ENCODE measurements around the gene SLAMF8. TPM values are rescaled to one million over a fixed set of nuclear protein-coding genes. Genes with fewer than 3 reads are reported as not detected.

Gene SLAMF8
- total RNA-seq, 6 experiments from 2014 or later, result 0.09 to 0.99 (median 0.40) TPM

DNA sequence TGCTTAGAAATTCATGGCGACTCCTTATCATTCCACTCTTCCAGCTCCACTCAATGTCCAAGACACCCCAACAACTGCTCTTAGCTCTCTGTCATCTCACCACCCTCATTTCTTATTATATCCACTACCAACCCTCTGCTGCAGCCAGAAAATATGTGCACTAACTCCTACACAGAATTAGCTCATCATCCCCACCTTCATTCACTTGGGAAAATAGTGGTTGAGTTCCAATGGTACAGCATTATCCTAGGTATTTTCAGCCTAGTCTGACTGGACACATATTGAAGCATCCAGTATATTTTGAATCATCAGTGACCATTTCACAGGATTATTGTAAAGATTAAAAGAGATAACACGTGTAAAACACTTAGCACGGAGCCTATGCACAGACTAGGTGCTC lies 52.5 kb downstream of the SLAMF8 start:
- TF ChIP-seq, protein P1, sequence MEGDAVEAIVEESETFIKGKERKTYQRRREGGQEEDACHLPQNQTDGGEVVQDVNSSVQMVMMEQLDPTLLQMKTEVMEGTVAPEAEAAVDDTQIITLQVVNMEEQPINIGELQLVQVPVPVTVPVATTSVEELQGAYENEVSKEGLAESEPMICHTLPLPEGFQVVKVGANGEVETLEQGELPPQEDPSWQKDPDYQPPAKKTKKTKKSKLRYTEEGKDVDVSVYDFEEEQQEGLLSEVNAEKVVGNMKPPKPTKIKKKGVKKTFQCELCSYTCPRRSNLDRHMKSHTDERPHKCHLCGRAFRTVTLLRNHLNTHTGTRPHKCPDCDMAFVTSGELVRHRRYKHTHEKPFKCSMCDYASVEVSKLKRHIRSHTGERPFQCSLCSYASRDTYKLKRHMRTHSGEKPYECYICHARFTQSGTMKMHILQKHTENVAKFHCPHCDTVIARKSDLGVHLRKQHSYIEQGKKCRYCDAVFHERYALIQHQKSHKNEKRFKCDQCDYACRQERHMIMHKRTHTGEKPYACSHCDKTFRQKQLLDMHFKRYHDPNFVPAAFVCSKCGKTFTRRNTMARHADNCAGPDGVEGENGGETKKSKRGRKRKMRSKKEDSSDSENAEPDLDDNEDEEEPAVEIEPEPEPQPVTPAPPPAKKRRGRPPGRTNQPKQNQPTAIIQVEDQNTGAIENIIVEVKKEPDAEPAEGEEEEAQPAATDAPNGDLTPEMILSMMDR (IDR thresholded peaks at IDR 0.05), result no peak
- H3K4me3 Mint-ChIP-seq, result no peak overlapping the region
- H3K27me3 Mint-ChIP-seq (ENCODE audit: insufficient read depth), result no peaks in the 10 kb centered on the region
- H3K36me3 Mint-ChIP-seq (ENCODE audit: low read depth), result peaks cover 13% of the 10 kb centered on the region
- H3K9me3 Mint-ChIP-seq, result no peaks in the 10 kb centered on the region
- H3K4me1 Mint-ChIP-seq (ENCODE audit: low read depth), result no peaks in the 10 kb centered on the region
- H3K27ac Mint-ChIP-seq, result no peak overlapping the region
- no peak for DNase-seq

DNA sequence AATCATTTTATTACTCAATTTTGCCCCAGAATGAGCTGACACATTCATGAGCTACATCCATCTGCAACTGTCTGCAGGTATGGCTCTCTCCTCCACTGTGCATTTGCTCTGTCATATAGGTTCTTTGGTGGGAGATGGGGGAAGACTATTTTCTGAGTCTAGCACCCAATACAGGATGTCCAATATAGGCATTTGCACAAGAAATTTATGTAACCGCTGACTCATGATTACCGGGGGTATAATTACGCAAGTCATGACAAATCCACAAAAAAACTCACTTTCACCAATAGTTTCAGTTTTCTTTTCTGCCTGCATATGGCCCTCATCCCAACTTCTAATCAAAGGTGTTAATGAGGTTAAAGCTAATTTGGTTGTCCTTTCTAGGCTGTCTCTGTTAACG lies 53.3 kb downstream of the SLAMF8 start:
- TF ChIP-seq, protein P1 (IDR thresholded peaks at IDR 0.05), result no peak
- peak; percentile 71 for DNase-seq
- Mint-ChIP-seq H3K27me3 (ENCODE audit: insufficient read depth) (no peaks in the 10 kb centered on the region), H3K27ac (no peak overlapping the region), H3K9me3 (no peaks in the 10 kb centered on the region), H3K36me3 (ENCODE audit: low read depth) (peaks cover 21% of the 10 kb centered on the region), H3K4me1 (ENCODE audit: low read depth) (no peaks in the 10 kb centered on the region), H3K4me3 (no peak overlapping the region)

DNA sequence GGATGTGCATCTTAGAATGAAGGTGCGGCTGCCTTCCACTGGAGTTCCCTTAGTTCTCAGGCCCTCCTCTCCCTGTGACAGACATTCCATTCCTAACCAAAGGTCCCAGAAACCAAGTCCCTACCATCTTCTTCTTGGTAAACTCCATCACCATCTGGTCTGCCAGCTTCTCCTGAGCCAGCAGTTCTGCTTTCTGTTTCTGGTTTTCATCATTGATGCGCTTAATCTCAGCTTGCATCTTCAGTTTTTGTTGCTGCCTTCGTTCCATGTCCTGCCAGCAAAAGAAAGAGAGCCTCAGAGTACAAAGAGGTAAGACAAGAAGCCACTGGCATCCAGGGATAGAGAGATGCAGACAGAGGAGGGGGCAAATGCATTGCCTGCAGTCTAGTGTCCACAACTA lies 53.8 kb downstream of the SLAMF8 start:
- Mint-ChIP-seq H3K4me3 (no peak overlapping the region), H3K27ac (no peak overlapping the region), H3K4me1 (ENCODE audit: low read depth) (no peaks in the 10 kb centered on the region), H3K27me3 (ENCODE audit: insufficient read depth) (no peaks in the 10 kb centered on the region), H3K9me3 (no peaks in the 10 kb centered on the region), H3K36me3 (ENCODE audit: low read depth) (peaks cover 21% of the 10 kb centered on the region)
- no peak for DNase-seq
- TF ChIP-seq, protein P1 (IDR thresholded peaks at IDR 0.05), result no peak

DNA sequence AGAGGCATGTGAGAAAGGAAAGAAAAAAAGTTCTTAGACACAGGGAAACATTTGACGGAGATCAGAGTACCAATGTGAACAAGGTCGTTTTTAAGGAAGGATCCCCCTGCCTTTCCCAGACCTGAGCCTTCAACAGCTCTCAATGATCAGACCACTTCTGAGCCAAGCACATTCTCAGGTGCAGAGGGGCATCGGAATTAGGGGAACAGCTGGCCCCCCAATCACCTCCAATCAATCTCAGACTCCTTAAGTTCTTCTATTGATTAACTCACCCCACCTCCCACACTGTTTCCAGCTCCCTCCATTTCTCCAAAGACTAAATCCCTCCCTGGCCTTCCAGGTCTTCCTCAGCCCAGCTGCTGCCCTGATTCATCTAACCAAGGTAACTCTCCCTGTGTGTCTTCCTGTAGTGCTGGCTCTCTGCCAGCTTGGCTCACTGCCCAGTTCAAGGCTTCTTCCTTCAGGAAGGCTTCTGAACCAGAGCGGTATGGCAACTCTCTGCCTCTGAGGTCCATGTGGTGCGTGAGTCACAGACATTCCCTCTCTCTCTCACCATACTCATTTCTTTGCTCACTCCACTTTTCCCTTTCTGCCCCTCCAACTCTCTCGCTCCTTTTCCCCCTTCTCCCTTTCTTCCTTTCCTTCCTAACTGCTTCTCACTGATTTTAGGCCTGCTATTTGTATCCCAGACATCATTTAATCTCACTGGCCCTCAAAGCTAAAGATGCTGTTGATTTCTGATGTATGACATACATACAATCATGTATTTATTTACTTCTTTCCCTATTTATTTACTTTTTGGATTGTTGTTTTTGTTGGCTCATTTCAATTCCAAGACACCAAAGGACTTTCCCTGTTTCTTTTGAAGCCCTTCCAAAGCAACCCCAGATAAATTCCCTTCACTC lies 55.2 kb downstream of the SLAMF8 start:
- Mint-ChIP-seq H3K36me3 (ENCODE audit: low read depth) (peaks cover 15% of the 10 kb centered on the region), H3K27ac (no peak overlapping the region), H3K4me1 (ENCODE audit: low read depth) (no peaks in the 10 kb centered on the region), H3K4me3 (no peak overlapping the region), H3K27me3 (ENCODE audit: insufficient read depth) (peaks cover 2% of the 10 kb centered on the region; the same call in 1 of the 2 replicates), H3K9me3 (no peaks in the 10 kb centered on the region)
- peak; percentile 96 for DNase-seq
- TF ChIP-seq, protein P1 (IDR thresholded peaks at IDR 0.05), result no peak

DNA sequence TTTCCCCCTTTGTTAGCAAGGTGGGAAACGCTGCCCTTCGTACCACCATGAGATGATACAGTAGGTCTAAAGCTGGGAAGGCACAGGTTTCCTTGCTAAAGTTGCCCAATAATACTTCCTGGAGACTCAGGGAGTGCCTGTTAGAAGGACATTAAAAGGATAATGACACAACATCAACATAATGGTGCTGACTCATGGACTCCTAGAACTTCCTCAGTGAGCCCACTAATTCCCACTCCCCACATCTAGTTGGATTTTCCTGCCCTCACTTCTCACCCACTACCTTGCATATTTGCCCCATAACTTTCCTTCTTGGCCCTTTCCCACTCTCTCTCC lies 55.8 kb downstream of the SLAMF8 start:
- TF ChIP-seq, protein P1 (IDR thresholded peaks at IDR 0.05), result no peak
- Mint-ChIP-seq H3K4me1 (ENCODE audit: low read depth) (no peaks in the 10 kb centered on the region), H3K27ac (no peak overlapping the region), H3K4me3 (no peak overlapping the region), H3K27me3 (ENCODE audit: insufficient read depth) (peaks cover 2% of the 10 kb centered on the region; the same call in 1 of the 2 replicates), H3K36me3 (ENCODE audit: low read depth) (peaks cover 15% of the 10 kb centered on the region), H3K9me3 (no peaks in the 10 kb centered on the region)
- peak; percentile 48 for DNase-seq

Data from HFFc6 (cell line).